GM21737 (cell line): Measurements from ENCODE around the gene FANCL.
"Not testable (repeated sequence)": the region's sequence is repeated elsewhere in the genome, so short reads cannot be mapped to it uniquely, and the experiment has no call there.

Source experiments
- ATAC-seq: cut with Tn5 transposase; IDR thresholded peaks from one replicate; pipeline ENCODE4 v1.9.1; 2021; ENCODE audit warnings: mild to moderate bottlenecking, moderate library complexity; ENCODE audit not compliant: unreplicated experiment

FANCL gene

GRCh38 chr2:58155160-58155778 lies 85.9 kb downstream of the FANCL start:
- ATAC-seq = no peak

- no peak for ATAC-seq
Measured at GRCh38 chr2:58146707-58147106, 94.4 kb downstream of the FANCL start.

GRCh38 chr2:58145769-58146168 lies 95.4 kb downstream of the FANCL start:
- ATAC-seq = not testable (repeated sequence)

- no peak for ATAC-seq
Measured at GRCh38 chr2:58140508-58141072, 100.5 kb downstream of the FANCL start.

- no peak for ATAC-seq
Measured at GRCh38 chr2:58138396-58139030, 102.6 kb downstream of the FANCL start.

- ATAC-seq = no peak
Measured at GRCh38 chr2:58137856-58138255, 103.3 kb downstream of the FANCL start.

- no peak for ATAC-seq
Measured at GRCh38 chr2:58137221-58137620, 103.9 kb downstream of the FANCL start.

GRCh38 chr2:58135861-58136260 lies 105.3 kb downstream of the FANCL start:
- ATAC-seq = no peak

- no peak for ATAC-seq
Measured at GRCh38 chr2:58133395-58133794, 107.7 kb downstream of the FANCL start.

GRCh38 chr2:58131191-58132011 lies 109.7 kb downstream of the FANCL start:
- no peak for ATAC-seq

- ATAC-seq = no peak
Measured at GRCh38 chr2:58130238-58130637, 110.9 kb downstream of the FANCL start.

GRCh38 chr2:58127111-58127510 lies 114.0 kb downstream of the FANCL start:
- ATAC-seq = no peak

GRCh38 chr2:58122540-58122939 lies 118.6 kb downstream of the FANCL start:
- ATAC-seq = no peak

GRCh38 chr2:58122040-58122439 lies 119.1 kb downstream of the FANCL start:
- ATAC-seq = no peak

- no peak for ATAC-seq
Measured at GRCh38 chr2:58120626-58121229, 120.4 kb downstream of the FANCL start.

GRCh38 chr2:58113563-58113962 lies 127.6 kb downstream of the FANCL start:
- ATAC-seq = not testable (repeated sequence)

- ATAC-seq = no peak
Measured at GRCh38 chr2:58110765-58111164, 130.4 kb downstream of the FANCL start.

GRCh38 chr2:58109481-58109880 lies 131.6 kb downstream of the FANCL start:
- ATAC-seq = no peak
